ENCODE data around the gene FOXL1. TPM values are rescaled to one million over a fixed set of nuclear protein-coding genes. Genes with fewer than 3 reads are reported as not detected.

FOXL1 gene
- polyA plus RNA-seq, 1 experiment = 41.1 TPM

DNA sequence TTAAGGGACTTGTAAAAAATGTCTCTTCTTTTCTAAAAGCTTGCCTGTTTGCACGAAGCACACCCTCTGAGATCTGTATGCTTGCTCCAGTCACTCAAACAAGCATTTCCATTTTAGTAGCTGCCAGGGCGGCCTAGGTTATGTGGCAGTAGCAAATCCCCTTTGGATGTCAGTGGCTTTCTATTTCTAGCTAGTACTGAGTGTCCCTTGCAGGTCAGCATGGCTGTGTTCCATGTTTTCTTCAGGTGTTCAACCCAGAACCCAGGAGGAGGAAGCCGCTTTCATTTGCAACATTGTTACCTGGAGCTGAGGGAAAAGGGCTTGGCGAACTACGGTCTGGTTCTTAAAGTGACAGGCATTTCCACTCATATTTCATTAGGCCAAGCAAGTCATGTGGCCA, 36.4 kb downstream of the FOXL1 start:
- Histone ChIP-seq H3K27ac (ENCODE audit: low read depth, low read length) (peak overlapping the region; percentile 21), H3K27me3 (ENCODE audit: control insufficient read depth, insufficient read depth, low read length) (no peaks in the 10 kb centered on the region), H3K4me3 (ENCODE audit: low read depth, low read length) (no peak overlapping the region), H3K9me3 (ENCODE audit: control insufficient read depth, insufficient read depth, low read length) (peaks cover 6% of the 10 kb centered on the region; the same call in 1 of the 2 replicates)
- TF ChIP-seq, protein P1, sequence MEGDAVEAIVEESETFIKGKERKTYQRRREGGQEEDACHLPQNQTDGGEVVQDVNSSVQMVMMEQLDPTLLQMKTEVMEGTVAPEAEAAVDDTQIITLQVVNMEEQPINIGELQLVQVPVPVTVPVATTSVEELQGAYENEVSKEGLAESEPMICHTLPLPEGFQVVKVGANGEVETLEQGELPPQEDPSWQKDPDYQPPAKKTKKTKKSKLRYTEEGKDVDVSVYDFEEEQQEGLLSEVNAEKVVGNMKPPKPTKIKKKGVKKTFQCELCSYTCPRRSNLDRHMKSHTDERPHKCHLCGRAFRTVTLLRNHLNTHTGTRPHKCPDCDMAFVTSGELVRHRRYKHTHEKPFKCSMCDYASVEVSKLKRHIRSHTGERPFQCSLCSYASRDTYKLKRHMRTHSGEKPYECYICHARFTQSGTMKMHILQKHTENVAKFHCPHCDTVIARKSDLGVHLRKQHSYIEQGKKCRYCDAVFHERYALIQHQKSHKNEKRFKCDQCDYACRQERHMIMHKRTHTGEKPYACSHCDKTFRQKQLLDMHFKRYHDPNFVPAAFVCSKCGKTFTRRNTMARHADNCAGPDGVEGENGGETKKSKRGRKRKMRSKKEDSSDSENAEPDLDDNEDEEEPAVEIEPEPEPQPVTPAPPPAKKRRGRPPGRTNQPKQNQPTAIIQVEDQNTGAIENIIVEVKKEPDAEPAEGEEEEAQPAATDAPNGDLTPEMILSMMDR (IDR thresholded peaks at IDR 0.05; ENCODE audit: low read depth, low read length) = no peak
- POLR2A ChIA-PET = interaction anchor here (0.5 to 0.7 kb wide), 2 partner anchors 51 to 786 kb away, joined by 3 to 4 read pairs; no protein-coding TSS in a partner anchor
- CTCF ChIA-PET = no interaction called here
- DNase-seq (ENCODE audit: low read depth, low spot score) = no peak

DNA sequence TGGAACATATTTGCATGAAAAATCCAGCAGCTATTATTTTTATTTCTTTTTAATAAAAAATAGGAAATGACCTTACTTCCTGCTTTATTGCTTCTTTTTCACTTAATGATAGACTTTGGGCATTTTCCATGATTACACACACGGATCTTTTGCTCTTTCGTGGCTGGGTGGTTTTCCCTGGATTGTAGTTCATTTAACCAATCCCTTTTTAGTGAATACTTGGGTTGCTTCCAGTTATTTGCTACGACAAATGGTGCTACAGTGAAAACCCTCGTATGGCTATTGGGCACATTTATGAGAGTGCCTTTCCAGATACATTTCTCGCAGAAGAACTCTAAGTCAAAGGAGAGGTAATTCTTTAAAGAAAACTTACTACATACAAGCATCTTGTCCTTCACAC, 38.6 kb downstream of the FOXL1 start:
- POLR2A ChIA-PET = no interaction called here
- Histone ChIP-seq H3K9me3 (ENCODE audit: control insufficient read depth, insufficient read depth, low read length) (peaks cover 9% of the 10 kb centered on the region), H3K27ac (ENCODE audit: low read depth, low read length) (no peak overlapping the region), H3K27me3 (ENCODE audit: control insufficient read depth, insufficient read depth, low read length) (no peaks in the 10 kb centered on the region), H3K4me3 (ENCODE audit: low read depth, low read length) (no peak overlapping the region)
- TF ChIP-seq, protein P1 (IDR thresholded peaks at IDR 0.05; ENCODE audit: low read depth, low read length) = no peak
- no peak for DNase-seq (ENCODE audit: low read depth, low spot score)
- CTCF ChIA-PET = no interaction called here

DNA sequence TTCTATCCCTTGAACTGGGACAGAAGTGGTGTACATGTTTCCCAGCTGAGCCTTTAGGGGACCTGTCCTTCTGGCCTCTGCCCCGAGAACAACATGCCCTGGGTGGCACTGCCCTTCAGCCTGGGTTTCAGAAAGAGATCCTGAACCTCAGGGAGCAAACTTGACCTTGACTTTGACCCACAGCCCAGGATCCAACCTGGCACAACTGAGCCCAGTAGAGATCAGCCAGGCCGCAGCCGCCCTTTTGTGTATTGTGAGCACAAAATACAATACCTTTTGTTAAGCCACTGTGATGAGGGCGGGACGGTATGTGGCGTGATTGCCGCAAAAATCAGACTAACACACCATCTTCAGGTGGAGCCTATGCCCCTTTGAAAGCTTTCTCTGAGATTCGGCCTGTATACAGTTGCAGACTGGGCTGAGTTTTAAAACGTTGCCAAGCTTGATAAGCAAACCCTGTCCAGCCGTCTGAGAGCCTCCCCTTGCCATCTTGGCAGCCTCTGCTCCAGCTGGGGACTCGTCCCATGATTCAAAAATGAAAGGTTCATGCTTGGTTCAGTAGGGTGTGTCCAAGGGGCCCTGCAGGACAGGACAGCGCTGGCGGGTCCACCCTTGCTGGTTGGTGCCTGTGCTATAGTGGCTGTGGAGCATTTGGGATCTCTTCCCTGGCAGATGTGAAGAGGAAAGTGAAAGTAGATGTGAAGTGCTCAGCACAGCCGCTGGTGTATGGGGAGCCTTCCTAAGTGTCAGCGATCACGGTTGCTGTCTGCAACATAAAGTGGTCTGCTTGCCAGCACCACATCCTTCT, 40.3 kb downstream of the FOXL1 start:
- Histone ChIP-seq H3K27me3 (ENCODE audit: control insufficient read depth, insufficient read depth, low read length) (no peaks in the 10 kb centered on the region), H3K9me3 (ENCODE audit: control insufficient read depth, insufficient read depth, low read length) (peaks cover 9% of the 10 kb centered on the region), H3K4me3 (ENCODE audit: low read depth, low read length) (peak overlapping the region; percentile 44), H3K27ac (ENCODE audit: low read depth, low read length) (no peak overlapping the region)
- peak; percentile 8 for DNase-seq (ENCODE audit: low read depth, low spot score)
- TF ChIP-seq, protein P1 (IDR thresholded peaks at IDR 0.05; ENCODE audit: low read depth, low read length) = no peak
- POLR2A ChIA-PET = no interaction called here
- CTCF ChIA-PET = no interaction called here

DNA sequence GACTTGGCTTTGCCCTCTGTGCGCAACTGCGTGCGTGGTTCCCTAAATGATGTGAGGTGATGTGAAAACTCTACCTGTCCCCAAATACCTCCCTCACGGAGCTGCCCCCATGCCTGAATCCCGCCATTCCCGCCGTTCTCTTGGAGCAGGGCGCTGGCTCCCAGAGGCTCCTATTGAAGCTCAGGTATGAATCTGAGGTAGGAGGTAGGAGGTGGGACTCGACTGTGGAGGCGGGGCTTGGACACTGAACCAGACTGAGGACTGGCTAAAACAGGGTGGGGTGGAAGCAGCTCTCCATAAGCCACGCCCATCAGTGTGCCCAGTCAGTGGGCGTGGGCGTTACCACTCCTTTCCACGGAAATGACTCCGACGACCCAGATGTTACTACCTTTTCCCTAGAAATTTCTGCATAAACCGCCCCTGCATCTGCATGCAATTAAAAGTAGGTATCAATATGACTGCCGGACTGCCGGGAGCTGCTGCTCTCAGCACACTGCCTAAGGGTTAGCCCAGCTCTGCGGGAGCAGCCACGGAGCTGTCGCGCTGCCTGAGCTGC, 41.0 kb downstream of the FOXL1 start:
- ChIA-PET CTCF (no interaction called here), POLR2A (no interaction called here)
- Histone ChIP-seq H3K4me3 (ENCODE audit: low read depth, low read length) (peak overlapping the region; percentile 44), H3K27ac (ENCODE audit: low read depth, low read length) (no peak overlapping the region), H3K9me3 (ENCODE audit: control insufficient read depth, insufficient read depth, low read length) (peaks cover 9% of the 10 kb centered on the region), H3K27me3 (ENCODE audit: control insufficient read depth, insufficient read depth, low read length) (no peaks in the 10 kb centered on the region)
- TF ChIP-seq, protein P1 (IDR thresholded peaks at IDR 0.05; ENCODE audit: low read depth, low read length) = no peak
- DNase-seq (ENCODE audit: low read depth, low spot score) = no peak

DNA sequence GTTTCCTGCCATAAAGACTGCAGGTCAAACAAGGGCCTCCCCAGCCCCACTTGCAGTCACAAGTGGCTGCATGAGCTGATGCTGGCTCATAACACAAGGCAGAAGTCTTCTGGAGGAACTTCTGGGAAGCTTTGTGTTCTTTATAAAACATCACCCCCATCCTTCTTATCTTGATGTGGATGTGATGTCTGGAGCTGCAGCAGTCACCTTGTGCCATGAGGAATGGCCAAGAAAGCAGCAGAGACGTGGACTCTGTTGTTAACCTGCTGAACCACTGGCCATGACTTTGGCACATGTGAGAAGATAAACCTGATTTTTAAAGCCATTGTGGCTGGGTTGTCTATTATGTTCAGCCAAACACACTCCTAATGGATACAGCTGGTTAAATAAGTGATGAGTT, 41.8 kb downstream of the FOXL1 start:
- Histone ChIP-seq H3K27ac (ENCODE audit: low read depth, low read length) (no peak overlapping the region), H3K27me3 (ENCODE audit: control insufficient read depth, insufficient read depth, low read length) (no peaks in the 10 kb centered on the region), H3K9me3 (ENCODE audit: control insufficient read depth, insufficient read depth, low read length) (peaks cover 9% of the 10 kb centered on the region), H3K4me3 (ENCODE audit: low read depth, low read length) (no peak overlapping the region)
- TF ChIP-seq, protein P1 (IDR thresholded peaks at IDR 0.05; ENCODE audit: low read depth, low read length) = no peak
- POLR2A ChIA-PET = no interaction called here
- DNase-seq (ENCODE audit: low read depth, low spot score) = no peak
- CTCF ChIA-PET = no interaction called here
